Effector CD8-positive, alpha-beta T cell (primary cell): ENCODE measurements around the gene CCNDBP1.
"Not testable (repeated sequence)": the region's sequence is repeated elsewhere in the genome, so short reads cannot be mapped to it uniquely, and the experiment has no call there.

ENCODE experiments used
- DNase-seq: peaks from one replicate; lab custom pipeline; 2025; lab: John Stamatoyannopoulos, UW
- total RNA-seq, 4 experiments: gene quantifications; one replicate each; lab custom pipeline; 2026; lab: John Stamatoyannopoulos, UW

CCNDBP1 gene, protein sequence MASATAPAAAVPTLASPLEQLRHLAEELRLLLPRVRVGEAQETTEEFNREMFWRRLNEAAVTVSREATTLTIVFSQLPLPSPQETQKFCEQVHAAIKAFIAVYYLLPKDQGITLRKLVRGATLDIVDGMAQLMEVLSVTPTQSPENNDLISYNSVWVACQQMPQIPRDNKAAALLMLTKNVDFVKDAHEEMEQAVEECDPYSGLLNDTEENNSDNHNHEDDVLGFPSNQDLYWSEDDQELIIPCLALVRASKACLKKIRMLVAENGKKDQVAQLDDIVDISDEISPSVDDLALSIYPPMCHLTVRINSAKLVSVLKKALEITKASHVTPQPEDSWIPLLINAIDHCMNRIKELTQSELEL
- total RNA-seq = 125 to 187 (median 150) reads per million in 4 experiments

DNA sequence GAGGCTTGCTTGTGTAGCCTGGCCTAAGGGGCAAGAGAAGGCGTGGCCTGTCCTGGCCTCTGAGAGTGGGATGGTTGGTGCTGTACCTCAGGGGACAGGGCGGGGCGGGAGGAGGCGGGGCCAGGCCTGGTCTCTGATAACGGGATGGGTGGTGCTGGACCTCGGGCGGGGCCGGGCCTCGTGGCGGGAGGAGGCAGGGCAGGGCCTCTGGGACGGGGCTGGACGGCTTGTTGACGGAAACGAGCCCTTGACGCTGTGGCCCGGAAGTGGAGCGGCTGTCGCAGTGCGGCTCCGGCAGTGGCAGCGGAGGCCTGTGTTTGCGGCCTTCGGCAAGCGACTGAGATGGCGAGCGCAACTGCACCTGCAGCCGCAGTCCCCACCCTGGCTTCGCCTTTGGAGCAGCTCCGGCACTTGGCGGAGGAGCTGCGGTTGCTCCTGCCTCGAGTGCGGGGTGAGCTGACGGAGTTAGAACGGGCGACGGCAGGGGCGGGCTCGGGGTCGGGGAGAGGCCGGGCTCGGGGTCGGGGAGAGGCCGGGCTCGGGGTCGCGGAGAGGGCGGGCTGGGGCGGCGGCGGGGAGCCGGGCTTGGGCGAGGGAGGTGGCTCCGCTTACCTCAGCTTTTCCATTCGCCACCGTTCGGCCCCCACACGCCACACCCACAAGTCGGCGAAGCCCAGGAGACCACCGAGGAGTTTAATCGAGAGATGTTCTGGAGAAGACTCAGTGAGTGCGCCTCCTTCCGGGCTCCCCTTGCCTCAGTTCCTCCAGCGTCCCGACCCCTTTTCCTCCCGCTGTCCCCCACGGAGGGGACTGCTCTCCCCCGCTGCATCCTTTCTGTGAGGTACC, at the start of gene CCNDBP1:
Gene CCNDBP1, plus strand, starts transcription at position 247 of the 846 bp plus-strand sequence. Its CDS starts 96 bp downstream, at position 343.
- peak; percentile 67 for DNase-seq

- DNase-seq = no peak
Observed at GRCh38 chr15:43143203-43143941, 41.8 kb upstream of the CCNDBP1 start.

DNA sequence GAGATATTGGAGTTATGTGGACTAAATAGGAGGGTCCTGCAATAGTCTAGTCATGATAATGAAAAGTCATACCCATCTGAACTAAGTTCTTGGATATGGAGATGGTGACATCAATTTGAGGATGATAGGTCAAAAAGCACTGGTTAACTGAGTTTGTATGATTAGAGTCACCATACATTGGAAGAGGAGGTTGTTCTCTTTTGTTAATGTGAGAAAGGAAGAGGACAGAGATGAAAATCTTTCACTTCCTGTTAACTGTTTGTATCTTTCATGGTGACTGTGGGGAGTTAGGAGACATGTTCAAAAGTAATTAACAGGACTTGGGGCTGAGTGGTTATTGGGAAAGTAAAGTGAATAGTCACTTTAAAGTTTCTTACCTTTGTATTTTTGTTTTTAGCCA, 40.7 kb upstream of the CCNDBP1 start:
- DNase-seq = no peak

- DNase-seq = no peak
Observed at GRCh38 chr15:43146184-43146583, 39.0 kb upstream of the CCNDBP1 start.

- DNase-seq = no peak
Observed at GRCh38 chr15:43150191-43150929, 34.8 kb upstream of the CCNDBP1 start.

GRCh38 chr15:43151688-43152087, 33.5 kb upstream of the CCNDBP1 start:
- no peak for DNase-seq

DNA sequence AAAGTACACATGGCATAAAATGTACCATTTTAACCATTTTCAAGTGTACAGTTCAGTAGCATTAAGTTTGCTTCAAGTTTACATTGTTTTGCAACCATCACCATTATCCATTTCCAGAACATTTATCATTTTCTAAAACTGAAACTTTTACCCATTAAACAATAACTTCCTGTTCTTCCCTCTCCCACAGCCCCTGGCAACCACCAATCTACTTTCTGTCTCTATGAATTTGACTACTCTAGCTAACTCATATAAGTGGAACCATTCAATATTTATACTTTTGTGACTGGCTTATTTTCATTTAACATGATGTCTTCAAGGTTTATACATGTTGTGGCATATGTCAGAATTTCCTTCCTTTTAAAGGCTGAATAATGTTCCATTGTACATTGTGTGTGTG, 31.9 kb upstream of the CCNDBP1 start:
- no peak for DNase-seq

- DNase-seq = no peak
Observed at GRCh38 chr15:43165801-43166325, 19.3 kb upstream of the CCNDBP1 start.

- DNase-seq = not testable (repeated sequence)
Observed at GRCh38 chr15:43167261-43167660, 17.9 kb upstream of the CCNDBP1 start.

- no peak for DNase-seq
Observed at GRCh38 chr15:43168192-43169107, 16.8 kb upstream of the CCNDBP1 start.

DNA sequence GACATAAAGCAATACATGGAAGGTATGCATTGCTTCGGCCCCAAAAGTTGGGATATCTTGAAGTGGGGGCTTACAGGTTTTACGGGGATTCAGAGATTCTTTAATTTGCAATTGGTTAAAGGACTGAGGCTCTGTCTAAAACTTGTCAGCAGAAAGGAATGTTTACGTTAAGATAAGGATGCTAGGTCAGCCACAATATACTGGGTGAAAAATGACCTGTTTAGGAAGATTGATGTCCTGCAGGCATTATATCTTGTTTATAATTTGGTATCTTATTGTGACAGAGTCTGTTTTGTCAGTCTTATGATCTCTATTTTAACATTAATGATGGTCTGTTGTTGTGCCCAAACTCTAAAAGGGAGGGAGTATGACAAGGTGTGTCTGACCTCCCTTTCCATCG, 15.3 kb upstream of the CCNDBP1 start:
- DNase-seq = no peak

GRCh38 chr15:43175656-43176309, 9.4 kb upstream of the CCNDBP1 start:
- not testable (repeated sequence) for DNase-seq

DNA sequence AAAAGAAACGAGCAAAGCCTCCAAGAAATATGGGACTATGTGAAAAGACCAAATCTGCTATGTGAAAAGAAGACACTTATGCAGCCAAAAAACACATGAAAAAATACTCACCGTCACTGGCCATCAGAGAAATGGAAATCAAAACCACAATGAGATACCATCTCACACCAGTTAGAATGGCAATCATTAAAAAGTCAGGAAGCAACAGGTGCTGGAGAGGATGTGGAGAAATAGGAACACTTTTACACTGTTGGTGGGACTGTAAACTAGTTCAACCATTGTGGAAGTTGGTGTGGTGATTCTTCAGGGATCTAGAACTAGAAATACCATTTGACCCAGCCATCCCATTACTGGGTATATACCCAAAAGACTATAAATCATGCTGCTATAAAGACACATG, 8.1 kb upstream of the CCNDBP1 start:
- DNase-seq = not testable (repeated sequence)

DNA sequence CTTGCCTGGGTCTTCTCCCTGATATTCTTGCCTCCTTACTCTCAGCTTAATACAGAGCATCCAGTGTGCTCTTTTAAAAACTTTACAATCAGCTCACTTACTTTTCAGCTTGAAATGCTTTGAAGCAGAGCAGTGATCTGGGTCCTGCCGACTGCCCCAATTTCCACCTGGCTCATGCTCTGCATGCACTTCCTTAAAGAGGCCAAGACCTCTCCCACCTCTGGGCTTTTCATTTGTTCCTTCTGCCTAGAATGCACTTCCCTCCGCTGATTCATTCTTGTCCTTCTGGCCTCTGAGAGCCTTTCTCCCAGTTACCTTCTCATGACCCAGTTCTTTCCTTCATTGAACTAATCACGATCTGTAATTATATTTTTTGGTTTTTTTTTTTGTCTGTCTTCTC, 1.9 kb upstream of the CCNDBP1 start:
- DNase-seq = no peak

DNA sequence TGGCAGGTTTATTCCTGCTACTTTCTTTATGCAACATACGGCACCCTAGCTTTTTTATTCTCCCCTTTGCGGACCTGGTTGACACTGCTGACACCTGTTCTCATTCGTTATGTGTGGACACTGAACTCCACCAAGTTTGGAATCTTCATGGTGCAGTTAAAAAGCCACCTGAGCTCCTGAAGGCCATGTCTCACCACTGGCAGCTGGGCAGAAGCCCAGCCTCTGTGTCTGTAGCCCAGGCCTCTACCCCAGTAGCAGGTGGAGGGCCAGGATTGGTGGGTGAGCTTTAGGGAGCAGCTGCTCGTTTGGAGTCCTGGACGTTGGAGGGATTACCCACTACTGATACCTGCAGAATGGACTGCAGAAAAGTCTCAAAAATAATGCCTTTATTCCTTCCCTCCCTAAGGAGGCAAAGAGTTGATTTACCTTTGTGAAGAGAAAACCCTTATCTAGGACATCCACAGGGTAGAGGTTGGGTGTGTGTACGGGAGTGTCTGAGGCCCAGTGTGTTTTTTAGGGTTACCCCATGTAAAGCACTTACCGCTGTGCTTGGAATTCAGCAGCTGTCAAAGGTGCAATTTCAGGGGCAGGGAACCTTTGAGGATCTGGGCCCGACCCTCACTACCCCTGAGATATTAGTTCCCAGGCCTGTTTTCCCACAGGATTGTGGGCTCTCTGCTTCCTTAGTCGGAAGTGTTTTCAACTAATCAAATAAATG, 637 bp upstream of the CCNDBP1 start:
- no peak for DNase-seq

DNA sequence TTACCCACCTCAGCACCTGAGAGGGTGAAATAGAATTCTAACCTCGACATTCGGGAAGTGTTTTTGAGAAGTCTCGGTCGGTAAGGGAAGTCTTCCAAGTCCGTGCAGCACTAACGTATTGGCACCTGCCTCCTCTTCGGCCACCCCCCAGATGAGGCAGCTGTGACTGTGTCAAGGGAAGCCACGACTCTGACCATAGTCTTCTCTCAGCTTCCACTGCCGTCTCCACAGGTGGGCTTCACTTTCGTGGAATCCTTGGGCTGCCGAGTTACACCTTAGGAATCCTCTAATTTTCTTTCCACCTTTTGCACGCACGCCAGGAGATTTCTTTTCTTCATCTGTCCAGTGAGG, 775 bp downstream of the CCNDBP1 start:
- no peak for DNase-seq

- no peak for DNase-seq
Observed at GRCh38 chr15:43187544-43188155, 2.4 kb downstream of the CCNDBP1 start.

DNA sequence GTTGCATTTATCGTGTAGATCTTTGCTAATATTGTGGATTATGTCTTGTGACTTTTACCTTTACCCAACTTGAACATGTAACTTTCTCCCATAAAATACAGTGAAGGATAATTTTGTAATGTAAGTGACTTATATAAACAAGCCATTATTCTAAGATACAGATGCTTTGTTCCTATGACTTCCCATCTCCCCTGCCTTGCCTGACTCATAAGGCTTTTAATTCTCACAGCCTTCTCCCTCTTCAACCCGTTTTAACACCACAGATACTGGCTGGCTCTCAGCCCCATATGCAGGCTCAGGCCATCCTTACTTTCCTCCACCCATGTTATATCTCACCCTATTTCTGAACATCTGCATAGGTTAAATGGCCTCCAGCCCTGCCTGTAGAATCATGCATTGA, 4.1 kb downstream of the CCNDBP1 start:
- no peak for DNase-seq

DNA sequence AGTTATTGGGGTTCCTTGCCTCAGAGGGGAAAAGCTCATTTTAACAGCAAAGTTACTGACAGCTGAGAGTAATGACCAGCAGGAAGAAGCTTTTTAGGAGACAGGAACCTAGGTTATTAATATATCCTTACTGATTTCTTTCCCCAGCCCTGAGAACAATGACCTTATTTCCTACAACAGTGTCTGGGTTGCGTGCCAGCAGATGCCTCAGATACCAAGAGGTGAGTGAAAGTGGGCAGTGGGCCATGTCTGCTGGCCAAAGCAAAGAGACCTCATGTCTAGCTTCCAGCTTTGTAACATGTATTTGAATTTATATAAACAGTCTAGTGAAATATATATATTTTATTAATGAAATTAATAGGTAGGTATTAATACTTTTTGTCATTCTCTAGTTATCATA, 5.0 kb downstream of the CCNDBP1 start:
- no peak for DNase-seq
